ENCODE data around the gene WNT11. TPM values are rescaled to one million over a fixed set of nuclear protein-coding genes. Genes with fewer than 3 reads are reported as not detected.

WNT11 gene
- total RNA-seq, 4 donors from 2014 or later, result 20.4 to 137 (median 39.1) TPM

GRCh38 chr11:76194872-76195668, 11.2 kb downstream of the WNT11 start:
- DNase-seq (ENCODE audit: low spot score) (no peak), ATAC-seq (ENCODE audit: low FRiP score) (no peak)
- TF ChIP-seq, protein P1, sequence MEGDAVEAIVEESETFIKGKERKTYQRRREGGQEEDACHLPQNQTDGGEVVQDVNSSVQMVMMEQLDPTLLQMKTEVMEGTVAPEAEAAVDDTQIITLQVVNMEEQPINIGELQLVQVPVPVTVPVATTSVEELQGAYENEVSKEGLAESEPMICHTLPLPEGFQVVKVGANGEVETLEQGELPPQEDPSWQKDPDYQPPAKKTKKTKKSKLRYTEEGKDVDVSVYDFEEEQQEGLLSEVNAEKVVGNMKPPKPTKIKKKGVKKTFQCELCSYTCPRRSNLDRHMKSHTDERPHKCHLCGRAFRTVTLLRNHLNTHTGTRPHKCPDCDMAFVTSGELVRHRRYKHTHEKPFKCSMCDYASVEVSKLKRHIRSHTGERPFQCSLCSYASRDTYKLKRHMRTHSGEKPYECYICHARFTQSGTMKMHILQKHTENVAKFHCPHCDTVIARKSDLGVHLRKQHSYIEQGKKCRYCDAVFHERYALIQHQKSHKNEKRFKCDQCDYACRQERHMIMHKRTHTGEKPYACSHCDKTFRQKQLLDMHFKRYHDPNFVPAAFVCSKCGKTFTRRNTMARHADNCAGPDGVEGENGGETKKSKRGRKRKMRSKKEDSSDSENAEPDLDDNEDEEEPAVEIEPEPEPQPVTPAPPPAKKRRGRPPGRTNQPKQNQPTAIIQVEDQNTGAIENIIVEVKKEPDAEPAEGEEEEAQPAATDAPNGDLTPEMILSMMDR (IDR thresholded peaks at IDR 0.05), result no peak

DNA sequence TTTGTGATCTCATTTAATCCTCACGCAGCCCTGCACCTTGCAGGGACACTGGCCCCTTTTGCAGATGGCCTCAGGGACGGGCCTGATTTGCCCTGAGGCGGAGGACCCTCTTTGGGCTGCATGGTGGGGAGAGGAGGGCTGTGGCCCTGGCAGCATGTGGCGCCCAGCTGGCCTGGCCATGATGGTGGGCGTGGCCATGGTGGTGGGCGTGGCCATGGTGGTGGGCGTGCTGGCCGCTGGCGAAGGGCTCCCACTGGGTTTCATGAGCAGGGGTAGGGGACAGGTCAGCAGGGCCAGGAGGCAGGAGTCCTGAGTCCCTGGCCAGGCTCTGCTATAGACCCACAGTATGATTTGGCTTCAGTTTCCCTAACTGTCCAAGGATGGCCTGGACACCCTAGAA, 13.1 kb downstream of the WNT11 start:
- DNase-seq (ENCODE audit: low spot score) (no peak), ATAC-seq (ENCODE audit: low FRiP score) (no peak)
- TF ChIP-seq, protein P1 (IDR thresholded peaks at IDR 0.05), result no peak

DNA sequence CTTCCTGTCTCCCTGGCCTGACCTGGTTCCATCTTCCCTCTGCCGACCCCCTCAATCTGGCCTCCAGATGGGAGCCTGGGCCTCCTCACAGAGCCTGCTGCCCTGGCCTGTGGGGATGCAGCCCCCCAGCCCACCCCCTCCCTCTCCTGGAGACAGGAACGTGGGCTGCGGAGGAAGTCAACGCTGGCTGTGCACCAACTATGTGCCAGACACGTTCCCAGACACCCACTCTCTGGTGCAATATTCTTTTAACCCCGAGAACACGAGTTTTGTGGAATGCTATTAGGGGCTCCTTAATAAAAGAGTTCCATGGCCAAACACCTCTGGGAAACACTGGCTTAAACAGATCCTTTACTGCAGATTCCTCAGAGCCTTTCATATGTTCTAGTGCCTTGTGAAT, 15.9 kb downstream of the WNT11 start:
- no peak for DNase-seq (ENCODE audit: low spot score)
- no peak for ATAC-seq (ENCODE audit: low FRiP score)
- TF ChIP-seq, protein P1 (IDR thresholded peaks at IDR 0.05), result no peak

DNA sequence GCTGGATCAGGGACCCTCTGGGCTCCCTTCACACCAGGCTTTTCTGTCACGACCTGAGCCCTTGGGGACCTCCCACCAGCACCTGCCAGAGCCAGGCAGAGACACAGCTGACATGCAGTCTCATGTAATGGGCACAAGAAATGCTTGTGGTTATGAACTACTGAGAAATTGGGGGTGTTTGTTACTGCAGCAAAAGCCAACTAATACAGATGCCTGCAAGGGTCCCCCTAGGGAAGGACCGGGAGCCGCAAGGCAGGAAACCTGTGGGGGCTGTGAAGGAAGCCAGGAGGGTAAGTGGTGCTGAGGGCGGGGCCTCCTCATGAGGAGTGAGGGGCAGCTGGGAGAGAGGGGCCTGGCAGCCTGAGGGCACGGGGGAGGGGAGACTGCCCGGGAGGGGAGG, 16.6 kb downstream of the WNT11 start:
- TF ChIP-seq, protein P1 (IDR thresholded peaks at IDR 0.05), result no peak
- ATAC-seq (ENCODE audit: low FRiP score), result no peak
- DNase-seq (ENCODE audit: low spot score), result no peak

DNA sequence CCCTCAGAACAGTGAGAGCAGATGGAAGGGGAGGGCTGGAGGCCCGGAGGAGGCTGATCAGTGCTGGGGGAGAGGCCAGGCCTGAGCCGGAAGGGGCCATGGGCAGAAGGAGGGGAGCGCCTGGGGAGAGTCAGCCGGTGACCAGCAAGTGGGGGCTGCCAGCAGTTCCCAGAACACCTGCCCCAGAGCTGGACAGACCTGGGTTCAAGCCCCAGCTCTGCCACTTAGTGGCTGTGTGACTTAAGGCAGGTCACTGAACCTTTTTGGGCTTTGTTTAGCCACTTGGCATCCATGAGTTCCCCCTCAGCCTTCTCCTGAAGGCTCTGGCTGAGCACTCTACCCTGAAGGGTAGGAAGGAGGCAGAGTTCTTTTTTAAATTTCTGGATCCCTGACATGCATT, 17.4 kb downstream of the WNT11 start:
- DNase-seq (ENCODE audit: low spot score), result no peak
- TF ChIP-seq, protein P1 (IDR thresholded peaks at IDR 0.05), result no peak
- no peak for ATAC-seq (ENCODE audit: low FRiP score)

DNA sequence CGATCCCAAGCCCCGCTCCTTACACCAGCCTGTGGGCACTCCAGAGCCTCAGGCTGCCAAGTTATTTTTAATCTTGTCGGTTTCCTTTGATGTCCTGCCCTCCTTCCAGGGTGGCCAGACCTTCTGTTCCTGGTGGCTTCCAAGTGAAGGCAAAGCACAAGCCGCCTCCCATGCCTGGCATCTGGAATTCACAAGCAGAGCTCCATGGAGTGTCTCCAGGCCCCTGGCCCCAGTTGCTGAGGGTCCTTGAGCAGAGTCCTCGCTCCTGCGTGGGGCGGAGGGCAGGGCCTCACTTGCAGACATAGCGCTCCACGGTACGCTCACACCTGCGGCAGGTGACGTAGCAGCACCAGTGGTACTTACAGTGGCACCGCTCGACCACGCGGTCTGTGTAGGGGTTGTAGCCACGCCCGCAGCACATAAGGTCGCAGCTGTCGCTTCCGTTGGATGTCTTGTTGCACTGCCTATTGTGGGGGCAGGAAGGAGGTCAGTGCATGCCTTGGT, 19.5 kb downstream of the WNT11 start:
- DNase-seq (ENCODE audit: low spot score) (no peak), ATAC-seq (ENCODE audit: low FRiP score) (no peak)
- TF ChIP-seq, protein P1 (IDR thresholded peaks at IDR 0.05), result no peak

- DNase-seq (ENCODE audit: low spot score) (no peak), ATAC-seq (ENCODE audit: low FRiP score) (no peak)
- TF ChIP-seq, protein P1 (IDR thresholded peaks at IDR 0.05), result no peak
Measured at GRCh38 chr11:76185931-76186401, 20.3 kb downstream of the WNT11 start.

Data from omental fat pad (tissue), 4 donors.